Activated T-cell treated with anti-CD3 and anti-CD28 coated beads for 24 hours (primary cell): ENCODE measurements around the gene IL1RAPL2.
"Not testable (repeated sequence)": the region's sequence is repeated elsewhere in the genome, so short reads cannot be mapped to it uniquely, and the experiment has no call there.

Source experiments
- DNase-seq: peaks from one replicate; pipeline ENCODE4 v3.0.0-alpha.2; 2020; ENCODE audit warnings: low read depth

Gene IL1RAPL2

DNA sequence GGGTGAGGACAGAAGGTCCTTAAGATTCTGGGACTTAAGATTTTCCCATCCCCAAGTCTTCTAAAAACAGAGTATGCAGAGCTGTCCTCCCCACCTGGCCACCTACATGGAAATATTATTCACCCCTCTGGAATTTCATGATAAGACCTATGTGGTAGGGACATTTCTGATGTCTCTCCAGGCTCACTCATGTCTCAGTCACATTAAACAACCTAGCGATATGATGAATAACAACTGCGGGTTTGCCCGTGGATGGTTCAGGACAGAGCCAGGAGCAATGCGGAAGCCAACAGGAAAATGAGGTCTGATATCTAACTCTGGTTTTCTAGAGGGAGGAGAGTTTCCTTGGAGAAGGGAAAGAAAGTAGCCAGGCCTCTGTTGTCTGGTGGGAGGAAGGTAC, 607.1 kb downstream of the IL1RAPL2 start:
- DNase-seq = no peak

DNA sequence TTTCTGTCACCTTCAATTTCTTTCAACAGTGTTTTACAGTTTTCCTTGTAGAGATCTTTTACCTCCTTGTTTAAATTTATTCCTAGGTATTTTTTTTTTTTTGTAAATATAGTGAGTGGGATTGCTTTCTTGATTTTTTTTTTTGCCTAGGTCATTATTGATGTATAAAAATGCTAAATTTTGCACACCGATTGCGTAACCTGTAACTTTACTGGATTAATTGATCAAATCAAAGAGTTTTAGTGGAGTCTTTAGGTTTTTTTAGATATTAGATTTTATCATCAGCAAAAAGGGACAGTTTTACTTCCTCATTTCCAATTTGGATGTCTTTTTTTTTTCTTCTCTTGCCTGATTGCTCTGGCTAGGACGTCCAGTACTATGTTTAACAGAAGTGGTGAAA, 613.6 kb downstream of the IL1RAPL2 start:
- no peak for DNase-seq

- no peak for DNase-seq
Observed at GRCh38 chrX:105189093-105189492, 623.1 kb downstream of the IL1RAPL2 start.

- no peak for DNase-seq
Observed at GRCh38 chrX:105190252-105190853, 624.4 kb downstream of the IL1RAPL2 start.

- no peak for DNase-seq
Observed at GRCh38 chrX:105191878-105192277, 625.9 kb downstream of the IL1RAPL2 start.

DNA sequence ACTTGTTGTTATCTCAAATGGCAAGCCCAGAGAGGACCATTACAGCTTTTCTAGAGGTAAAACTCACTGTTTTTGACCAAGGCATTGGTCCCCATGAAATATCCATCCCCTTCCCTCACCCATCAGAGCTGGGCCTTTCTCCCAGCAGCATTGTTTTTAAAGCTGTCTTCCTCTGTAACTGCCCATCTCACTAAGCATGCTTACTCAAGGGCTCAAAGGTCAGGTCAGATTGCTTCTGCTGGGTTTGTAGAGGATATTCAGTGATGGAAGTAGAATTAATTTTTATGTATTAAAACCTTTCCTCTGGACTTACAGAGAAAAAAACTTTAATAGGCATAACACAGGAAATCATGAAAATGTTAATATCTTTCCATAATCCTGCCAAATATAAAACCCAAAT, 643.4 kb downstream of the IL1RAPL2 start:
- no peak for DNase-seq

GRCh38 chrX:105210258-105210657, 644.3 kb downstream of the IL1RAPL2 start:
- DNase-seq = no peak

- DNase-seq = no peak
Observed at GRCh38 chrX:105211066-105211575, 645.1 kb downstream of the IL1RAPL2 start.

DNA sequence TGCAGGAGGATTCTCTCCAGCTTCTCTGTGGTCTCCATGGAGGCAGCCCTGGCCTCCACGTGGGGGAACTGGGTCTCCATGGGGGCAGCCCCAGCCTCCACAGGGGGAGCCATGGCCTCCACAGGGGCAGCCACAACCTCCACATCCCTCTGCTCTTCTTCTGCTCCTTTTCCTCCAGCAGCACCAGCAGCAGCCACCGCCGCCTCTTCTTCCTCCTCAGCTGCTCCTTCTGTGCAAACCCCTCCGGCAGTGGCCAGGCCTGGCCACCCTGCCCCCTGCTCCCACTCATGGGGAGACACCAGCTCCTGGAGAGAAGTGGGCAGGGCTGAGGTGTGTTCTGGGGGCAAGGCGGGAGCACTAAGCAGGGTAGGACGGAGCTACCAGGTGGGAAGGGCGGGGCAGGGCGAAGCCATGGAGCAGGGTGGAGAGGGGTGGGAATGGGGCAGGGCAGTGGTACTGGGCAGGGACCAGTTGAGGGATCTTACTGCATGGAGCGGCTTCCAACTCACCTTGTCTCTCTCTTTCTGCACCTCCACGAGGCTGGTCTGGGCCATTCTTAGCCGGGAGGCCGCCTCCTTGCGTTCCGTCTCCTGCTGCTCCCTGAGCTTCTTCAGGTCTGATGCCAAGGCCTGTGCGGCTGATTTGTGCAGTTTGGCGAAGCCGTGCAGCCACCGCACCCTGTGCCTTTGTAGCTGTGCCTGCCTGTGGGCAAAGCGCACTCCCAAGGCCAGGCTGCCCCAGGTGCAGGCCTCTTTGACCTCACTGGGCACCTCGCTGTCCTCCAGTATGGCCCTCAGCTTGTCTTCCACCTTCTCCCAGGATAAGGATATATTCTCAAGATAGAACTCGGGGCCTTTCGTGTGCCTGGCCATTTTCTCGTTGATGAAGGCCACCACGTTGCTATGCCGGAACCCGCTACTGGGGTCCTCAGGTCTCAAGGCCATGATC, 653.7 kb downstream of the IL1RAPL2 start:
- no peak for DNase-seq

- DNase-seq = no peak
Observed at GRCh38 chrX:105220636-105221035, 654.6 kb downstream of the IL1RAPL2 start, which contains the start of gene TEX13A. Gene TEX13A, minus strand, starts transcription at chrX:105220694. Its CDS starts 297 bp downstream, at chrX:105220397.

- DNase-seq = no peak
Observed at GRCh38 chrX:105221374-105221773, 655.4 kb downstream of the IL1RAPL2 start.

DNA sequence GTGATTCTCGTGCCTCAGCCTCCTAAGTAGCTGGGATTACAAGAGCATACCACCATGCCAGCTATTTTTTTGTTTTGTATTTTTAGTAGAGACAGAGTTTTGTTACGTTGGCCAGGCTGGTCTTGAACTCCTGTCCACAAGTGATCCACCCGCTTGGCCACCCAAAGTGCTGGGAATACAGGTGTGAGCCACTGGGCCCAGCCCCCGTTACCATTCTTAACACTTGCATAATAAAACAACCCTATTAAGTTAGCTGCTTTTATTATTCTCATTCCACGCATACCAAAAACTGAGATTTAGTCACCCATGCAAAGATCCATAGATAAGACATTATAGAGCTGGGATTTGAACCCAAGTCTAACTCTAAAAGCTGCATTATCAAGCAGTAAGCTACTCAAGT, 660.5 kb downstream of the IL1RAPL2 start:
- DNase-seq = no peak

DNA sequence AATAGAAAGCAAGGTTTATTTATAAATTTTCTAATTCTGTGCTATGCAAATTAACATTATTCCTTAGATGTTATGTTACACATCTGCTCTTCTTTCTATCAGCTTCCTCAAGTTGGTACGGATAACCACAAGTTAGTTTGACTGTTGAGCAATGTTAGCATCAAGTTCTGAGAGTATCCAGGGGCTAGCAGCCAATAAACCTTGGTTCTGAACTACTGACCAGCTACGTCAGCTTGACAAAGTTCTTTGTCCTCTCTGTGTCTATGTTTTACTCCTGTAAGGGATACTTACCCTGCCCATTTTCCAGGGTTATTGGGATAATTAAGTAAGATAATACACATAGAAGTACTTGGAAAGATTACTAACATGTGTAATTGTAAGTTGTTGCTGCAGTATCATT, 662.6 kb downstream of the IL1RAPL2 start:
- no peak for DNase-seq

DNA sequence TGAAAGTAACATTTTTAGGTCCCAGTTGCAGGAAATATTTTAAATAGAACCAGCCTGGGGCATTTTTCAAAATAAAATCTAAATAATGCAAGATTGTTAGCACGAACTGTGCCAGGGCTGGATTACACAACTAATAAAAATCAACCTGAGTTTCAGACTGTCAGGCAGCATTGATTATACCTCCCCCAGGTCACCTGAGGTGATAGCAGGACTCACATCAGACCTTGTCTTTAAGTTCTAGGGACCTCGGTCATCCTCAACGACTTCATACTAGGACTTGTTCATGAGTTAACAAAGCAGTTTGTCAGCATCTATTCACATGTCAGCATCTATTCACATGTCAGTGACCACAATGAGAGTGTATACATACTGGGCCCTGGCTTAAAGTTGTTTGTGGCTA, 663.1 kb downstream of the IL1RAPL2 start:
- no peak for DNase-seq

DNA sequence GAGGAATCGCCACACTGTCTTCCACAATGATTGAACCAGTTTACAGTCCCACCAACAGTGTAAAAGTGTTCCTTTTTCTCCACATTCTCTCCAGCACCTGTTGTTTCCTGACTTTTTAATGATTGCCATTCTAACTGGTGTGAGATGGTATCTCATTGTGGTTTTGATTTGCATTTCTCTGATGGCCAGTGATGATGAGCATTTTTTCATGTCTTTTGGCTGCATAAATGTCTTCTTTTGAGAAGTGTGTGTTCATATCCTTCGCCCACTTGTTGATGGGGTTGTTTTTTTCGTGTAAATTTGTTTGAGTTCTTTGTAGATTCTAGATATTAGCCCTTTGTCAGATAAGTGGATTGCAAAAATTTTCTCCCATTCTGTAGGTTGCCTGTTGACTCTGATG, 671.4 kb downstream of the IL1RAPL2 start:
- not testable (repeated sequence) for DNase-seq

DNA sequence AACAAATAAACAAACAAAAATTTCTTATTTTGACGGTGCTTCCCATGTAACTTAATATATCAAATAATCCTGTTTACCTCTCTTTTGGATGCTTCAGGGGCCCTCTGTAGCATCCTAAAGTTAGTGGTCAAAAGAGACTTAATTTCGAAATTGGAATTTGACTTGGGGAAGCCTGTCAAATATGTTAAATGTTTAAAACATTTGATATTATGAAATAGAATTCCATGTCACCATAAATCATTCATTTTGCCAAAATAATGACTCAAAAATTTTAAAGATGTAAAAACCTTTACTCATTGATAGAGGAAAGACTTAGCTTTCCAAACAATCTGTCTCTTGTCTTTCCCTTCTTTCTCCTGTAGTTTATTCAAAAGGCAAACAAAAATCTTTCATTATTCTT, 675.1 kb downstream of the IL1RAPL2 start:
- DNase-seq = no peak

DNA sequence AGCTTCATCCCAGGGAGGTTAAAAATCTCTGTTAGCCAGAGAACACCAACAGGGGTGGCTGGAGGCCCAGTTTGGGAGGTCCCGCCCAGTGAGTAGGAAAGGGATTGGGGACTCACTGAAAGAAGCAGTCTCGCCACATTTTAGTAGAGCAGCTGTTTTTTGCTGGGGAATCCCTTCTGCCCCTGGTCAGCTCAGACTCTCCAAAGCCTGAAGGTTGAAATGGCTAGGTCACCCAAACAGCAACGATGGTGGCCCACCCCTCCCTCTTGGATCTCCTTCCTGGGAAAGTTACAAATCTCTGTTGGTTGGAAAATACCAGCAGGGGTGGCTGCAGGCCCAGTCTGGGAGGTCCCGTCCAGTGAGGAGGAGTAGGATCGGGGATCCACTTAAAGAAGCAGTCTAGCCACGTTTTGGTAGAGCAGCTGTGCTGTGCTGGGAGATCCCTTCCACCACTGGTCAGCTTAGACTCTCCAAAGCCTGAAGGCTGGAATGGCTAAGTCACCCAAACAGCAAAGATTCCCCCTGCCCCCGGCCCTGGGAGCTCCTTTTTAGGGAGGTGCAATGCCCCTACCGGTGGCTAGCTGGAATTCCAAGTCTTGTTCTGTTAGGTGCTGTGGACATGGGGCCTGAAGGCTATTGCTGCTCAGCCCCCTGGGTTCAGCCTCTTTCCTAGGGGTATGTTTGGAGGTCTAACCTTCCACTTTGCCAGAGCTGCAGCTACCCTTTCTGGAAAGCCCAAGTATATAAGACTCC, 694.5 kb downstream of the IL1RAPL2 start:
- no peak for DNase-seq

DNA sequence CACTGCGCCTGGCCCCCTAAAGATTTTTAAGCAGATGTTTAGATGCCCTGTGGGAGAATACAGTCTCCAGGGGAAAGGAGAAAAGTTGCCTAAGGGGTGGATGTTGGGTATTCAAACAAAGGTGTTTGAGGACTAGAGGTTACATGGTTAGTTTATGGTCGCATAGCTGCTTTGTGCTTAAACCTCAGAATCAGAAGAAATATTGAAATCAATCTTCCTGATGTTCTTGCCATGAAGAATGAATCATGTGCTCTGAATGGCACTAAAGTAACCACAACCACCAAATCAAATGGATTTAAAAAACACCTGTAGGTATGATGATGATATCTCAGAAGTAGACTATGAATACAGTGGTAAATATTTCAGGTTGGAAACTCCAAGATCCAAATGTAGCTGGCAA, 697.2 kb downstream of the IL1RAPL2 start:
- no peak for DNase-seq

DNA sequence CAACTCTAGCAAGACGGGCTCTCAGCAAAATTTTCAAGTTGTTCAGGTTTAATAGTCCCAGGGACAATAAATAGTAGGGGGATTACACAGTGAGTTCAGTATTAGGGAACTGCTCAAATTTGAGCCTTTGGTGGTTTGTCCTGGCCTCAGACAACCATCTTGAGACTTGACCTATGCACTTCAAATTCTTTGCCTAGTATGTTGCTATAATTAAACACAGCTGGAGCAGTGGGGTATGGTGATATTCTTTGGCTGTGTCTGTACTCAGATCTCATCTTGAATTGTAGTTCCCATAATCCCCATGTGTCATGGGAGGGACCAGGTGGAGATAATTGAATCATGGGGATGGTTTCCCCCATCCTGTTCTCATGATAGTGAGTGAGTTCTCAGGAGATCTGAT, 697.8 kb downstream of the IL1RAPL2 start:
- DNase-seq = no peak

- no peak for DNase-seq
Observed at GRCh38 chrX:105265093-105265492, 699.1 kb downstream of the IL1RAPL2 start.

- DNase-seq = no peak
Observed at GRCh38 chrX:105266456-105266855, 700.5 kb downstream of the IL1RAPL2 start.

DNA sequence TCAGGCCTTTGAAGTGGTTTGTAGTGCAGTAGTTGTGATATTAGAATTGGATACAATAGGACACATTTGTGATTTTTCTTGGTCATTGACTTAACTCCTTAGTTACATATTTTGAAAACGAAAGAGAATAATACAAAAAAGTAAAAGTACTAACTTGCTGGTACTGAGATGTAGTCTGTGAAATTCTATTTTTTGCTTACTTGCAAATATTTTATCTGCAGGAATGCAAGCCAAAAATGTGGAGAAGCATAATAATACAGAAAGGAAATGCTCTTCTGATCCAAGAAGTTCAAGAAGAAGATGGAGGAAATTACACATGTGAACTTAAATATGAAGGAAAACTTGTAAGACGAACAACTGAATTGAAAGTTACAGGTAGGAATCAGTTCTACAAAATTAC, 701.2 kb downstream of the IL1RAPL2 start:
- DNase-seq = no peak
